Mesothelial cell of epicardium (in vitro differentiated cells): Measurements from ENCODE around the gene INKA2. TPM values are rescaled to one million over a fixed set of nuclear protein-coding genes. Genes with fewer than 3 reads are reported as not detected.

Experiments
- DNase-seq, 2 experiments: peaks; one replicate each; pipeline ENCODE4 v3.0.0; 2021; ENCODE audit warnings: low spot score in 2 of 2; ENCODE audit not compliant: unreplicated experiment in 2 of 2
- H3K27ac Mint-ChIP-seq: 2 replicates; pipeline ENCODE4 v1.8.0; 2021; ENCODE audit warnings: mixed read lengths
- H3K27me3 Mint-ChIP-seq: 2 replicates; pipeline ENCODE4 v1.8.0; 2021; ENCODE audit warnings: low read depth, mixed read lengths
- H3K36me3 Mint-ChIP-seq: 2 replicates; pipeline ENCODE4 v1.8.0; 2021; ENCODE audit warnings: mixed read lengths
- H3K4me1 Mint-ChIP-seq: 2 replicates; pipeline ENCODE4 v1.8.0; 2021; ENCODE audit warnings: mixed read lengths
- H3K4me3 Mint-ChIP-seq: 2 replicates; pipeline ENCODE4 v1.8.0; 2021; ENCODE audit warnings: mild to moderate bottlenecking, moderate library complexity, mixed read lengths
- H3K9me3 Mint-ChIP-seq: 2 replicates; pipeline ENCODE4 v1.8.0; 2021; ENCODE audit warnings: mixed read lengths
- CTCF ChIP-seq: fragments of 200-600 bp; sonication (generic); IDR thresholded peaks from one replicate; pipeline ENCODE4 v1.5.0; 2021; ENCODE audit warnings: antibody characterized with exemption; ENCODE audit not compliant: unreplicated experiment
- total RNA-seq: library from RNA; stranded (reverse); gene quantifications from 3 replicates; pipeline ENCODE4 v1.2.1, GENCODE V29; 2021

Gene INKA2
- total RNA-seq, 1 donor from 2014 or later, result 1.4 TPM

- Mint-ChIP-seq H3K27me3 (no peaks in the 10 kb centered on the region), H3K4me3 (no peak overlapping the region), H3K27ac (no peak overlapping the region), H3K36me3 (peaks cover 4% of the 10 kb centered on the region), H3K4me1 (no peaks in the 10 kb centered on the region), H3K9me3 (no peaks in the 10 kb centered on the region)
- peak; percentile 81 for TF ChIP-seq CTCF
- no peak for DNase-seq
Measured at GRCh38 chr1:111769517-111770146, 30.4 kb upstream of the INKA2 start.

- Mint-ChIP-seq H3K9me3 (no peaks in the 10 kb centered on the region), H3K4me3 (no peak overlapping the region), H3K36me3 (peaks cover 5% of the 10 kb centered on the region), H3K27ac (no peak overlapping the region), H3K4me1 (no peaks in the 10 kb centered on the region), H3K27me3 (no peaks in the 10 kb centered on the region)
- no peak for TF ChIP-seq CTCF
- DNase-seq, result no peak
Measured at GRCh38 chr1:111768625-111769024, 29.4 kb upstream of the INKA2 start.

- no peak for TF ChIP-seq CTCF
- Mint-ChIP-seq H3K27me3 (no peaks in the 10 kb centered on the region), H3K4me3 (no peak overlapping the region), H3K27ac (no peak overlapping the region), H3K4me1 (no peaks in the 10 kb centered on the region), H3K9me3 (no peaks in the 10 kb centered on the region), H3K36me3 (peaks cover 5% of the 10 kb centered on the region)
- DNase-seq, result no peak
Measured at GRCh38 chr1:111768023-111768422, 28.8 kb upstream of the INKA2 start.

GRCh38 chr1:111762332-111762731 lies 23.1 kb upstream of the INKA2 start:
- Mint-ChIP-seq H3K27me3 (no peaks in the 10 kb centered on the region), H3K27ac (no peak overlapping the region), H3K9me3 (no peaks in the 10 kb centered on the region), H3K4me3 (no peak overlapping the region), H3K36me3 (peaks cover 29% of the 10 kb centered on the region), H3K4me1 (peaks cover 4% of the 10 kb centered on the region)
- TF ChIP-seq CTCF, result no peak
- DNase-seq, result no peak

- no peak for DNase-seq
- no peak overlapping the region for H3K4me3 Mint-ChIP-seq
- peaks cover 7% of the 10 kb centered on the region for H3K4me1 Mint-ChIP-seq
- TF ChIP-seq CTCF, result no peak
- H3K36me3 Mint-ChIP-seq, result peaks cover 29% of the 10 kb centered on the region
- no peaks in the 10 kb centered on the region for H3K27me3 Mint-ChIP-seq
- H3K27ac Mint-ChIP-seq, result no peak overlapping the region
- H3K9me3 Mint-ChIP-seq, result no peaks in the 10 kb centered on the region
Measured at GRCh38 chr1:111761717-111762116, 22.5 kb upstream of the INKA2 start.

- Mint-ChIP-seq H3K4me1 (peaks cover 19% of the 10 kb centered on the region), H3K9me3 (no peaks in the 10 kb centered on the region), H3K27ac (no peak overlapping the region), H3K27me3 (no peaks in the 10 kb centered on the region), H3K4me3 (no peak overlapping the region), H3K36me3 (peaks cover 24% of the 10 kb centered on the region)
- DNase-seq, result no peak
- no peak for TF ChIP-seq CTCF
Measured at GRCh38 chr1:111758373-111758772, 19.2 kb upstream of the INKA2 start.
